ENCODE results near the gene B4GALT2.

Gene B4GALT2

DNA sequence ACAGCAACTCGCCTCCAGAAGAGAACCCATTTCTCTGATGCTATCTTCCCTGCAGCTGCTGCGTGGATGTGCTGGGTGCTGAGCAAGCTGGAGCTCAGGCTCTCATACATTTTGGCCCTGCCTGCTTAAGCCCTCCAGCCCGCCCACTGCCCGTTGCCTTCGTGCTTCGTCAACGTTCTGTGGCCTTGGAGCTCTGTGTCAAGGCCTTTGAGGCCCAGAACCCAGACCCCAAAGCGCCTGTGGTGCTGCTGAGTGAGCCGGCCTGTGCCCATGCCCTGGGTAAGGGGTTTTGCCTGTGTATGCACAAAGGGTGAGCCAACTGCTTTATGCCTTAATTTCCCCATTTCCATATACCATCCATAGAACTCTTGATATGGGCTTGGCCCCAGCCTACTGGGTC, 8.1 kb upstream of the B4GALT2 start:
- DNase-seq, result no peak

DNA sequence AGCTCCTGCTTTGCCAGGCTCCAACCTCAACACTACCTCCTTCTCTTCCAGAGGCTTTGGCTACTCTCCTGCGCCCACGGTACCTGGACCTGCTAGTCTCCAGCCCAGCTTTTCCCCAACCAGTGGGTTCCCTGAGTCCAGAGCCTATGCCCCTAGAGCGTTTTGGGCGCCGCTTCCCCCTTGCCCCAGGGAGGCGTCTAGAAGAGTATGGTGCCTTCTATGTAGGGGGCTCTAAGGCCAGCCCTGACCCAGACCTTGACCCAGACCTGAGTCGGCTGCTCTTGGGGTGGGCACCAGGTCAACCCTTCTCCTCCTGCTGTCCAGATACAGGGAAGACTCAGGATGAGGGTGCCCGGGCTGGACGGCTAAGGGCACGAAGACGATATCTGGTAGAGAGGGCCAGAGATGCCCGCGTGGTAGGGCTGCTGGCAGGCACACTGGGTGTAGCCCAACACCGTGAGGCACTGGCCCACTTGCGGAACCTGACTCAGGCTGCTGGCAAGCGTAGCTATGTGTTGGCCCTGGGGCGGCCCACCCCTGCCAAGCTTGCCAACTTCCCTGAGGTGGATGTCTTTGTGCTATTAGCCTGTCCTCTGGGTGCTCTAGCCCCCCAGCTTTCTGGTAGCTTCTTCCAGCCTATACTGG, 7.6 kb upstream of the B4GALT2 start:
- no peak for DNase-seq

DNA sequence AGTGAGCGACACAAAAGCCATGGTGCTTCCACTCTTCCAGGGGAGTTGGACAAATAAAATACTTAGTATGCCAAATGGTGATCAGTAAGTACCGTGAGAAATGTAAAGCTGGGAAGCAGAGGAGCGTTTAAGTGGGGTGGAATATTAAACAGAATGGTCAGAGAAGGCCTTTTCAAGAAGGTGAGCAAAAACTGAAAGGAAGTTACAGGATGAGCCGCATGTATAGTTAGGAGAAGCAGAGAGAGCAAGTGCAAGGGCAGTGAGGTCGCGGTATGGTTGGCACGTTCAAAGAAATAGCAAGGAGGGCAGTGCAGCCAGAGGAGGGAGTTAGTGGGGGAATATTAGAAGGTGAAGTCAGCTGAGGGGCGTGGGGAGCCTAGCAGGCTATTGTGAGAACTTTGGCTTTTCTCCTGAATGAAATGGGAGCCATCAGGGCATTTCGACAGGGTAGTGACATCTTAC, 5.0 kb upstream of the B4GALT2 start:
- DNase-seq, result no peak

DNA sequence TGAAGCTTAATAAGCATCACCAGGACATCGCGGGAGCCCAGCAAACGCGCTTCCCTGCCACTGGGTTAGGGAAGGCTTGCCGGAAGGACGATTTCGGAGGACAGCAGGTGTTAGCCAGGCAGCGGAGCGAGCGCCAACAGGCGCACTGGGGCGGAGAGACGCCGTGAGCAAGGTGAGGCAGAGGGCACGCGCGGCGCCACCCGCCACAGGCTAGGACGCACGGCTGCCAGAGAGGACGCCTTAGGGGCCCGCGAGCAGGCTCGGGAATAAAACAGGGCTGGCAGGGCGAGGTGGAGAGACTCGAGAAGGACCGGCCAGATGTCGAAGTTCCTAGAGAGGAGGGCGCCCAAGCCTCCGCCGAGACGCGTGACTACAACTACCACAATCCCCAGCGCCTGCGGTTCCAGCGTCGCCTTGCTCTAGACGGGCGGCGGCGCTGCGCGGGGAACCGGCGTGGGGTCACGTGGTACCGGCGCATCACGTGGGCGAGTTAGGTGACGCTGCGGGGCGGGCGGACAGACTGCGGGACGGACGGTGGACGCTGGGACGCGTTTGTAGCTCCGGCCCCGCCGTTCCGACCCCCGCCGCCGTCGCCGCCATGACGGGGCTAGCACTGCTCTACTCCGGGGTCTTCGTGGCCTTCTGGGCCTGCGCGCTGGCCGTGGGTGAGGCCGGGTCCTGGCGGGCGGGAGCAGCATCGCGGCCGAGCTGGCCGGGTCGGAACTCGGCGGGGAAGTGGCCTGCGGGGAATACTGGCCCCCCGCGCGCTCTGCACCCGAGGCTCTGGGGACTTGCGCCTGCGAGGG, 4.4 kb upstream of the B4GALT2 start, which contains the start of gene ATP6V0B:
Gene ATP6V0B, plus strand, starts transcription at position 518 of the 806 bp plus-strand sequence. Its CDS starts 81 bp downstream, at position 599.
- peak; percentile 62 to 85 for DNase-seq

DNA sequence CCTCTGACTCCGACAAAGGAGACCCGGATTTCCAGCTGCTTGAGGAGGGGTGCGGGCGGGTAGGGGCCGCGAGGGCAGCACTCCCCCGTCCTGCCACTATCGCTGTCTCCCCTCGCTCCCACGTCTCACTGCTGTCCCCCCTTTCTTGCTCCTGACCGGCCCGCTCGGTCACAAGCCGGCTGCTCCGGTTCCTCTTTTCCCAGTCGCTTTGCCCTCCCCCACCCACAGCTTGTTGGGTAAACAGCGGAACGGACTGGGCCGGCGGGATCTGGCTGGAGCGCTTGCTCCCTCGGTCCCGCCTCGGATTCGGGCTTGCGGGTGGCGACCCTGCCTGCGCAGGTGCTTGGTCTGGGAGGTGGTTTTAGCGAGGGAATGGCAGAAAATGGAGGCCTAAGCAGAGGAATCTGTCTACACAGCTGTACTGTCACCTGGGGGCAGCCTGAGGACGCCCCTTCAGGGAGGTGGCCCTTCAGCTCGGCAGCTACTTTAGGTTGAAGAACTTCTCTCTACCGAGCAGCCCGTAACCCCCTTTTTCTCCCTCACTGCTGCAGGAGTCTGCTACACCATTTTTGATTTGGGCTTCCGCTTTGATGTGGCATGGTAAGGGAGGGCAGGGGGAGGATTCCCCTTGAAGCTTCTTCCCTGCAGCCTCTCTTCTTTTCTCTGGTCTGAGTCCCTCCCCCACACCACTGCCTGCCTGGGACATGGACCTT, 3.6 kb upstream of the B4GALT2 start:
- no peak for DNase-seq

DNA sequence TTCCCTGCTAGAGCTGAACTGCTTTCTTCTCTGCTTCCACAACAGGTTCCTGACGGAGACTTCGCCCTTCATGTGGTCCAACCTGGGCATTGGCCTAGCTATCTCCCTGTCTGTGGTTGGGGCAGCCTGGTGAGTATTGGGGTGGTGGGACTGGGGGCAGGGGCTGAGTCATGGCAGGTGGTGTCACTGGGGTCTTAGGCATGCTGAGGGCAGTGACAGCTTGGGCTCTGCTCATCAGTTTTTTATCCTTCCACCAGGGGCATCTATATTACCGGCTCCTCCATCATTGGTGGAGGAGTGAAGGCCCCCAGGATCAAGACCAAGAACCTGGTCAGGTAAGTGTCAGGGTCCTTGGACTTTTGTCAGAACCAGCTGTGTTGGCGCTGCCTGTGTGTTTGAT, 3.0 kb upstream of the B4GALT2 start:
- no peak for DNase-seq

DNA sequence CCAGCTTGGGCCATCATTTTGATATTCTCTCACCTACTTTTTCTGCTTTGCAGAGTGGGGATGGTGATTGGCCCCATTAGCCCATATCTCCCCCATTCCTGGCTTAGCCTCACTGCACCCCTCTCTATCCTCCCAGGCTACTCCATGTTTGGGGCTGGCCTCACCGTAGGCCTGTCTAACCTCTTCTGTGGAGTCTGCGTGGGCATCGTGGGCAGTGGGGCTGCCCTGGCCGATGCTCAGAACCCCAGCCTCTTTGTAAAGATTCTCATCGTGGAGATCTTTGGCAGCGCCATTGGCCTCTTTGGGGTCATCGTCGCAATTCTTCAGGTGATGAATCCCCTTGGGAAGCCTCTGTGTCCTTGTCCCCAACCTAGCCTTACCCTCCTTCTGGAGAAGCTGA, 2.1 kb upstream of the B4GALT2 start:
- DNase-seq, result no peak

DNA sequence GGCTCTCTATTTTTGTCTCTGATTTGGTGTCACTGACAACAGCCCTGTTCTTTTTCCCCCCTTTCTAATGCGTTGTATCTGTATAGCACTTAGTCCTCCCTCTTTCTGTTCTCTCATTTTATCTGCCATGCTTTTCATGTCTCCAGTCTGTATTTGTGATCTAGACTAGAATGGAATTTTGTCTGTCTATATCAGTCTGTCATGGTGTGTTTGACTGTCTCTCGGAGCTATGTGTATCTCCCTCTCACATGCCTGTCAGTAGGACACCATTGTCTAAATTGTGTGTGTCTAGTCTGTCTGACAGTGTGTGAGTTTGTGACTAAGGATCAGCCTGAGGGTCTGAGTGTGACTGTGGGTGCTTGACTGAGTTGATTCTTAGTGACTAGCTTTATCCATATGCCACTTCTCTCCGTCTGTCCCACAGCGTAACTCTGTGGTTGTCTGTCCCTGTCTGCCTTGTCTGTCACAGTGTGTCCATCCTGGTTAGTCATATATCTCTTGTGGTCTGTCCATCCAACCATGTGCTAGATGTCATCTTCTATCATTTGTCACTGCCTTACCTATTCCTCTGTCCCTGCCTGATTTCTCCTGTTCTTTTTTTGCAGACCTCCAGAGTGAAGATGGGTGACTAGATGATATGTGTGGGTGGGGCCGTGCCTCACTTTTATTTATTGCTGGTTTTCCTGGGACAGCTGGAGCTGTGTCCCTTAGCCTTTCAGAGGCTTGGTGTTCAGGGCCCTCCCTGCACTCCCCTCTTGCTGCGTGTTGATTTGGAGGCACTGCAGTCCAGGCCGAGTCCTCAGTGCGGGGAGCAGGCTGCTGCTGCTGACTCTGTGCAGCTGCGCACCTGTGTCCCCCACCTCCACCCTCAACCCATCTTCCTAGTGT, 1.4 kb upstream of the B4GALT2 start:
- DNase-seq, result no peak

DNA sequence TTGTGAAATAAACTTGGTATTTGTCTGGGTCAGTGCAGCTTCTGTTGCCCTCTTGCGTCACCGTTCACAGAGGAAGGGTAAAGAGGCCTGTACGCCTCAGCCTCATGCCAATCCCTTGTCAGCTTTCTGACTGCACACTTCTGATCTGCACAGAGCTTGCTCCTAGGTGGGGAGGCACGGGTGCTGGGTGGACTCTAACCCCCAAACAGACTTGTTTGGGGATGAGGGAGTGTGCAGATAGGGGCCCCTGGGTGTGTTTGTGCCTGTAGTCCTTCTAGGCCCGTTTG, 803 bp upstream of the B4GALT2 start:
- no peak for DNase-seq

DNA sequence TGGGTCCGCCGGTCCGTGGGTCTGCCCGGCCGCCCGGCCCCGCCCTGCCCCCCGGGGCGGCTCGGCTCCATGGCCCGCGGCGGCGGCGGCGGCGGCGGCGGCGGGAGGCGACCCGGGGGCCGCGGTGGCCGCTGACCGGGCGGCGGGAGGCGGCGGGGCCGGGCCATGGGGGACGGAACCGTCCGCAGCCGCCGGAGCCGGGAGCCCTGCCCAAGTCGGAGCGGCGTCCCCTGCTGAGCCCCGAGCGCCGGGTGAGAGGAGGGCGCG, 184 bp downstream of the B4GALT2 start:
- DNase-seq, result no peak

DNA sequence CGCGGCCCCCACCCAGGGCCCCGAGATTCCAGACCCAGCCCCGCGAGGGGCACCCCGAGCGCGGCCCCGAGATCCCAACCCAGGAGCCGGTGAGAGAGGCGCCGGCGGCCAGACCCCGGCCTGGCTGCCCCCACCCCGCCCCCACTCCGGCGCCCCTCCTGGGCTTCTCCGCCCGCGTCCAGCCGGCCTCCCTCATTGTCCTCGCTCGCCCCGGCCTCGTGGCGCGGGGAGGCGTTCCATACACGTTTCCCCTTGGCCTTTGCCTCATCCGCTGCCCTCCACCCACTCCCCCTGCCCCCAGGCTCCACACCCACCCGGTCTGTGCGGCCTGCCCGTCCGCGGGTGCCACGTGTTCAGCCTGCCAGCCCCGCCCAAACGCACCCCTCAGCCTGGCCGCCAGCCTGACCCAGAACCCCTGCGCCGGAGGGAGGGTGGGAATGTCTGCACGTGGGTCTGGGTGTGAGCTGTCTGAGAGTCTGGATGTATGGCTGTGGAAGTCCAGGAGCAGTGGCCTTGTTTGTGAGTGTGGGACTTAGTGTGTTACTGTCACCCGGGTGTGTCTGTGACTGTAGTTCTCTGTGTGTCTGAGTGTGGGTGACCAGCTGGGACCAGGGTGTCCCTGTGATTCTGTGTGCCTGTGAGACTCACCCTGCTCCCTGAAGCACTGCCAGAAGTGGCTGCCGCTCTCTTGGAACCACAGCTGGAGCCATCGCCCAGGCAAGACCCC, 681 bp downstream of the B4GALT2 start:
- no peak for DNase-seq

DNA sequence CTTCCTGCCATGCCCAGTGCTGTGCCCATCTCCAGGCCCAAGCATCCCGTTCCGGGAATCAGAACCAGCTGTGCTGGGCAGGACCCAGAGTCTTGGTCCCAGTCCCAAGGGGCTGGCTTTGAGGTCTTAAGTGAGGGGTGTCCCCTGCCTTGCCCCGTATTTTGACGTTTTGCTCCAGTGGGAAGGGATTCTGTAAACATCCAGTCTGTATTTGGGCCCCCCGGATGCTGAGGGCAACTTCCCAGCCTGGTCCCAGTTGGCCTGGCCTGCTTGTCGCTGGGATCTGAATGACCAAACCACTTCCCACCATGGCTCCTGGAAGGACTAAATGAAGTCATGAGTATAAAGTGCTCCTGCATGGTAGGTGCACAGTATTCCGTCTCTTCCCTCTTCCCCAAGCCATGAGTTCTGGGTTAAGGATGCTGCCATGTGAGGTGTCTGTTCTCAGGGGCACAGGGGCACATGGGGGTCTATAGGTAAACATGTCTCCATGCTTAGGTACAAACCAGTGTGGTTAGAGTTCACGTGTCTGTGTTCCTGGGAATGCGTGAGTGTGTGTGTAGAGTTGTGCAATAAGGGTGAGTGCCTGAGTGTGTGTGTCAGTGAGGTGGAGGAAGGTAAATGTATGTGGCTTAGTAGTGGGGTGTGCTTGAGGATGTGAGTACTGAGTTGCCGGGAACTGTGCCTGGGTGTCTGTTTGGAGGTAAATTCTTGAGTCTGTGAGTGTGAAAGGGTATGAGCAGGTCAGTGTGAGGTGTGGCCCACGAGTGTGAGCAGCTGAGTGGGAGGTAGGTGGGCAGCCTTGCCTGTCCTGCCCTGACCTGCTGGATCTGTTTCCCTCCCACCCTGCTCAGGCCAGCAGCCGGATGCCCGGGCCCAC, 1.5 kb downstream of the B4GALT2 start:
- DNase-seq, result no peak

DNA sequence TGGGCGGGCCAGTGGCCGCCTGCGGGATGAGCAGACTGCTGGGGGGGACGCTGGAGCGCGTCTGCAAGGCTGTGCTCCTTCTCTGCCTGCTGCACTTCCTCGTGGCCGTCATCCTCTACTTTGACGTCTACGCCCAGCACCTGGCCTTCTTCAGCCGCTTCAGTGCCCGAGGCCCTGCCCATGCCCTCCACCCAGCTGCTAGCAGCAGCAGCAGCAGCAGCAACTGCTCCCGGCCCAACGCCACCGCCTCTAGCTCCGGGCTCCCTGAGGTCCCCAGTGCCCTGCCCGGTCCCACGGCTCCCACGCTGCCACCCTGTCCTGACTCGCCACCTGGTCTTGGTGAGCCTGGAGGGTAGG, 2.1 kb downstream of the B4GALT2 start:
- DNase-seq, result no peak

DNA sequence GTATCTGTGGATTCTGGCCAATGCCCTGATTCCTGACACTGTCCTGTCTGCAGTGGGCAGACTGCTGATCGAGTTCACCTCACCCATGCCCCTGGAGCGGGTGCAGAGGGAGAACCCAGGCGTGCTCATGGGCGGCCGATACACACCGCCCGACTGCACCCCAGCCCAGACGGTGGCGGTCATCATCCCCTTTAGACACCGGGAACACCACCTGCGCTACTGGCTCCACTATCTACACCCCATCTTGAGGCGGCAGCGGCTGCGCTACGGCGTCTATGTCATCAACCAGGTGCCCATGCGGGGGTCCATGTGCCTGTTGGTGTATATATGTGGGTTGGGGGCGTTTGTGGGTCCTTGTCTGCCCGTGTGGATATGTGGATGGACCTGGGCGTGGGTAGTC, 2.6 kb downstream of the B4GALT2 start:
- no peak for DNase-seq

DNA sequence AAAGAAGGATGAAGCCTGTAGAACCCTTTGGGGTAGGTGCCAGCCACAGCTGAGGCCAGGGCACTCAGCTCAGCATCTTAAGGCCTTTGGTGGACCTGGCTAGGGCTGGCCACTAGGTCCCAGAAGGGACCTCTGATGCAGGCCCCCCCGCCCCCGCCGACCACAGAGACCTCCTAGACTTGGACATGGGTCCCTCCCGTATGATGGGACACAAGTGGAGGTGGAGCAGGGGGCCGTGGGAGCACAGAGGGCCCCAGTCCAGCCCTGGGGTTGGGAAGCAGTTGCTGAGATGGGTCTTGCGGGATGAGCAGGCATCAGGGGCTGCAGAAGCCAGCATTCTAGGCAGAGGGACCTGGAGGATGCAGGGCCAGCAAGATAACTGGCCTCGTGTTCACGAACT, 3.2 kb downstream of the B4GALT2 start:
- DNase-seq, result no peak

DNA sequence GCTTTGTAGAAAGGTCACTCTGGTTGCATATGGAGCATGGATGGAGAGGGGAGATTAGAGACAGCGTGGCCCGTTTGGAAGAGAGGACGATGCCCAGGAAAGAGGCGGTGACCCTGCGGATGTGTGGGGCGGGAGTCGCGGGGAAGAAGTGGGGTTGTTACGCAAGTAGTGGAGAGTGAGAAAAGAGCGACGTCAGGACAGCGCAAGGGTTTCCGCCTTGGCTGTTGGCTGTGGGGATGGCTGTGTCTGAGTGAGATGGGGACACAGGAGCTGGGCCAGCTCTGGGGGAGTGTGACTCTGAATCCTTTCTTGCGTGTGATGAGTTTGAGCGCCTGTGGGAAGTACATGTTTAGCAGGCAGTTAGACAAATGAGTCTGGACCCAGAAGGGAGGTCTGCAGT, 3.8 kb downstream of the B4GALT2 start:
- DNase-seq, result no peak

DNA sequence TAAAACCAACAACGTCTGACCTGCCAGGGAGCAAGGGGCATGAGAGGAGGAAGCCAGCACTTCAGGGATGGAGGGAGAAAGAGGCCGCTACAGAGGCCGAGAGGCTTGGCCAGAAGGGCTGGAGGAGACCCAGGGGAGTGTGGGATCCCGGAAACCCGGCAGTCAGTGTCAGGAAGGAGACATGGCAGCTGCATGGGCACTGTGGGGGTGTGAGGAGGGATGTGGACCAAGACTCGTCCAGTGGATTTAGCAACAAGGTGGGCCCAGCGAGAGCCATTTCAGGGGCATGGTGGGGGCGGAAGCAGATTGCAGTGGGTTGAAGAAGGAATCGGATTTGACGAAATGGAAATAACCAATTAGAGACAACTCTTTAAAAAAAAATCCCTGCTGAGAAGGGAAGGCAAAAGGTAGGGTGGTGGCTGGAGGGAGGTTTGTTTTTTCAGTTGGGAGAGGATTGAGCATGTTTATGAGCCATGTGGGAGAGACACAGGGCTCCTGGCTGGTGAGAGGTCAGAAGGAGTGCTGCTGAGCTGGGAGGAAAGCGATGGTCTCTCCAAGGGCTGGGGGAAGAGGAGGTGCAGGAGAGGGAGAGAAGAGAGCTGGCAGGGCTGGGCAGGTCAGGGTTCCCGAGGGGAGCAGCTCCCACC, 4.4 kb downstream of the B4GALT2 start:
- DNase-seq, result no peak

DNA sequence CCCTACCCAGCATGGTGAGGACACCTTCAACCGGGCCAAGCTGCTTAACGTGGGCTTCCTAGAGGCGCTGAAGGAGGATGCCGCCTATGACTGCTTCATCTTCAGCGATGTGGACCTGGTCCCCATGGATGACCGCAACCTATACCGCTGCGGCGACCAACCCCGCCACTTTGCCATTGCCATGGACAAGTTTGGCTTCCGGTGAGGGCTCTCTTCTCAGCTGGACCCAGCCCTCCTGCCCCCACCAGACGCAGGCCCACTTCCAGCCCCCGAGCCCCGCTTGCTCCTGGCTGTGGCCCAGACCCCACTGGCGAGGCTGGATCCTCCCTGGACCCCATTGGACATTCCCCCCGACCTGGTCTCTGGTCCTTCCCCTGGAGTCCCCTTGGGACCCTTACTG, 5.8 kb downstream of the B4GALT2 start:
- no peak for DNase-seq

DNA sequence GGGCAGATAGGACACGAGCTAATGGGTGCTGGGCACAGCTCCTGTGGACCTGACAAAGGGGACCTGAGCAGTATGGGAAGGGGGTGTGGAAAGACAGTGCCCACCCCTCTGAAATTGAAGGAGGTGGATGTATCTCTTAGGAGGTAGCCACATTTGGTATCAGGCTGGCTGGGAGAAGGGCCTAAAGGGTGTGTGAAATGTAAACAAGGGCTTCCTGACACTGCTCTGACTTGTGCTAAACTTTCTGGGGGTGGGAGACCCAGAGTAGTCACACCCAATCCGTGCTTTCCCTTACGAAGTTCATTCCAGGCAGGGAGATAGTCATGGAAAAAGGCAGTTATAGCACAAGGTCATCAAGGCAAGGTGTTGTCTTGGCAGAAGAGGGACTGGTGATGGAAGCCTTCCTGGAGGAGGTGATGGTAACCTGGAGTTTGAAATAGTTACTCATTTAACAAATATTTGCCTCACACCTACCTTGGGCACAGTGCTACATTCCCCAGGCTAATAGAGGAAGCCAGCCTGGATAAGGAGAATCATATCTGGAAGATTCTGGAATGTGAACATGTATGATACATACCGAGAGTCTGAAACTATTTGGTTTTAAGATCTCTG, 7.1 kb downstream of the B4GALT2 start:
- DNase-seq, result no peak

DNA sequence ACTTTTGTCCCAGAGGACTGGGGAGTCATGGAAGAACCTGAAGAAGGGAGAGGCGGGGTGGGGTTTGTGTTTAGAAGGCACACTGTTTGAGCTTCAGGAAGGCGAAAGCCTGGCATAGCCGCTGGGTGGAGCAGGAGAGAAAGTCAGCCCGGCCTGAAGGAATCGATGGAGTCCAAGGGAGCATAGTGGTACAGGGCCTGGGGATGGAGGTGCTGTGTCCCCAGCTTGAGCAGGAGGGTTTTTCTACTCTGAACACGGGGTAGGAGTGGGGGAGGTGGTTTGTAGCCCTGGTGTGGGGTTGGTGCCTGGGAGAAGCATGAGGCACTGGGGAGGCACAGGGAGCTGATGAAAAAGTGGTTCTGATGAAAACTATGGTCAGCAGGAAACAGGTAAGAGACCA, 7.7 kb downstream of the B4GALT2 start:
- DNase-seq, result no peak
